ENCODE data around the gene KCNMA1. TPM values are rescaled to one million over a fixed set of nuclear protein-coding genes. Genes with fewer than 3 reads are reported as not detected.
A peak's percentile ranks its signal among the peaks of the same experiment; 100 is the strongest.

KCNMA1 gene
- polyA plus RNA-seq, 1 of the 3 experiments (the other 2 are of a cell fraction) = 107 TPM

- Histone ChIP-seq H3K36me3 (replicated peaks in 1 of 2; ENCODE audit: control insufficient read depth in 1 of 2, insufficient read depth in 2 of 2, low read length in 1 of 2) (peaks cover 0 to 1% of the 10 kb centered on the region in 2 experiments), H3K9me2 (no peaks in the 10 kb centered on the region), H3K27ac (ENCODE audit: low read depth in 2 of 2, low read length in 1 of 2) (peak overlapping the region in 1 of 2 experiments; percentile 83; a peak in 3 of 4 replicates), H3K4me2 (no peak overlapping the region), H3K79me2 (ENCODE audit: insufficient read depth) (no peaks in the 10 kb centered on the region), H3K27me3 (ENCODE audit: insufficient read depth) (no peaks in the 10 kb centered on the region), H3K9me3 (no peaks in the 10 kb centered on the region), H3F3A (replicated peaks; ENCODE audit: insufficient read depth) (peaks cover 22% of the 10 kb centered on the region), H4K20me1 (ENCODE audit: insufficient read depth) (no peaks in the 10 kb centered on the region), H3K4me3 (ENCODE audit: low read depth in 2 of 2, low read length in 1 of 2) (no peak overlapping the region), H2AFZ (ENCODE audit: low read depth) (no peak overlapping the region), H3K9ac (no peak overlapping the region; the same call in 1 of the 2 replicates), H3K4me1 (ENCODE audit: control insufficient read depth in 1 of 2, insufficient read depth in 2 of 2, low read depth in 1 of 2, low read length in 1 of 2) (peaks cover 0 to 3% of the 10 kb centered on the region in 2 experiments; a peak in 3 of 4 replicates)
- WGBS (ENCODE audit: low lambda C conversion rate) = 90% methylated on average over 3 of the region's 3 CpGs
- ChIA-PET CTCF (interaction anchor here (0.9 kb wide), 2 partner anchors 56 kb away, joined by 3 to 7 read pairs; no protein-coding TSS in a partner anchor), POLR2A (no interaction called here)
- no peak for TF ChIP-seq SMC3 (IDR thresholded peaks at IDR 0.05; ENCODE audit: low read depth, low read length)
- no peak for DNase-seq
Observed at GRCh38 chr10:77229704-77230103, 407.9 kb downstream of the KCNMA1 start.

- H3K9me2 ChIP-seq = no peaks in the 10 kb centered on the region
- peaks cover 22% of the 10 kb centered on the region for H3F3A ChIP-seq (replicated peaks; ENCODE audit: insufficient read depth)
- TF ChIP-seq USF2 (IDR thresholded peaks at IDR 0.05; ENCODE audit: borderline replicate concordance, low read depth, low read length) = no peak
- TF ChIP-seq TEAD4 (IDR thresholded peaks at IDR 0.05; ENCODE audit: borderline replicate concordance, insufficient read depth) = no peak
- TF ChIP-seq MXI1 (IDR thresholded peaks at IDR 0.05; ENCODE audit: low read depth, low read length) = no peak
- no peak for TF ChIP-seq POLR2AphosphoS5 (IDR thresholded peaks at IDR 0.05; ENCODE audit: low read depth, low read length)
- TF ChIP-seq IRF3 (IDR thresholded peaks at IDR 0.05; ENCODE audit: low read depth, low read length) = no peak
- TF ChIP-seq MEF2A (IDR thresholded peaks at IDR 0.05; ENCODE audit: borderline replicate concordance, low read depth) = no peak
- TF ChIP-seq CTCF (IDR thresholded peaks at IDR 0.05) = no peak
- no peak for TF ChIP-seq SMC3 (IDR thresholded peaks at IDR 0.05; ENCODE audit: low read depth, low read length)
- no peak overlapping the region for H3K9ac ChIP-seq
- no peak overlapping the region for H2AFZ ChIP-seq (ENCODE audit: low read depth)
- ChIA-PET CTCF (no interaction called here), POLR2A (no interaction called here)
- H3K27me3 ChIP-seq (ENCODE audit: insufficient read depth) = no peaks in the 10 kb centered on the region
- DNase-seq = no peak
- H3K27ac ChIP-seq (ENCODE audit: low read depth in 2 of 2, low read length in 1 of 2) = no peak overlapping the region
- no peak overlapping the region for H3K4me2 ChIP-seq
- no peak overlapping the region for H3K4me3 ChIP-seq (ENCODE audit: low read depth in 2 of 2, low read length in 1 of 2)
- WGBS (ENCODE audit: low lambda C conversion rate) = 92% methylated on average over 5 of the region's 5 CpGs
- H3K79me2 ChIP-seq (ENCODE audit: insufficient read depth) = no peaks in the 10 kb centered on the region
- H3K4me1 ChIP-seq (ENCODE audit: control insufficient read depth in 1 of 2, insufficient read depth in 2 of 2, low read depth in 1 of 2, low read length in 1 of 2) = peaks cover 0 to 10% of the 10 kb centered on the region in 2 experiments; a peak in 3 of 4 replicates
- H3K36me3 ChIP-seq (replicated peaks in 1 of 2; ENCODE audit: control insufficient read depth in 1 of 2, insufficient read depth in 2 of 2, low read length in 1 of 2) = peaks cover 0 to 3% of the 10 kb centered on the region in 2 experiments
- H4K20me1 ChIP-seq (ENCODE audit: insufficient read depth) = no peaks in the 10 kb centered on the region
- H3K9me3 ChIP-seq = no peaks in the 10 kb centered on the region
Observed at GRCh38 chr10:77228559-77228958, 409.0 kb downstream of the KCNMA1 start.

Data from SK-N-SH (cell line).